ENCODE measurements around the gene ARL6IP6. TPM values are rescaled to one million over a fixed set of nuclear protein-coding genes. Genes with fewer than 3 reads are reported as not detected.
"Not testable (repeated sequence)": the region's sequence is repeated elsewhere in the genome, so short reads cannot be mapped to it uniquely, and the experiment has no call there.

The ARL6IP6 gene
- total RNA-seq, 2 experiments from 2014 or later: 37.0 to 38.5 TPM

DNA sequence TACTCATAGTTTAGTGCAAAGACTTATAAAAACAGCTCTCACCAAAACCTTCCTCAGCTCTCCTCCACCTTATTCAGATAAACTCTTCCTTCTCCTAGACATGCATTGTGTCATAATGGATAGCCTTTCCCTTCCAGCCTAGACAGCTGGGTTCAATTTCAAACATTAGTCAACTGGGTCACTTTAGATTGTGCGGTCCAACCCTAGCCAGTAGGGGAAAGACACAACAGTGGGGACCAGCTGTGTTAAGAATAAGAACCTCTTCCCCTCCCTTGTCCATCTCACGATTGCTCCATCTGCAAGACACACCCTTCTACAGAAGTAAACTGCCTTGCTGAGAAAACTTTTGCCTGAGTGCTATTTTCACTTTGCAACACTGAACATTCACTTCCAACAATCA is 9.7 kb upstream of the ARL6IP6 start:
- Mint-ChIP-seq H3K27ac (no peak overlapping the region), H3K4me1 (peaks cover 13% of the 10 kb centered on the region), H3K4me3 (no peak overlapping the region), H3K36me3 (peaks cover 63% of the 10 kb centered on the region), H3K27me3 (no peaks in the 10 kb centered on the region), H3K9me3 (peaks cover 3% of the 10 kb centered on the region)
- ATAC-seq (ENCODE audit: low read depth) (no peak), DNase-seq (no peak)
- POLR2A ChIA-PET: no interaction called here

DNA sequence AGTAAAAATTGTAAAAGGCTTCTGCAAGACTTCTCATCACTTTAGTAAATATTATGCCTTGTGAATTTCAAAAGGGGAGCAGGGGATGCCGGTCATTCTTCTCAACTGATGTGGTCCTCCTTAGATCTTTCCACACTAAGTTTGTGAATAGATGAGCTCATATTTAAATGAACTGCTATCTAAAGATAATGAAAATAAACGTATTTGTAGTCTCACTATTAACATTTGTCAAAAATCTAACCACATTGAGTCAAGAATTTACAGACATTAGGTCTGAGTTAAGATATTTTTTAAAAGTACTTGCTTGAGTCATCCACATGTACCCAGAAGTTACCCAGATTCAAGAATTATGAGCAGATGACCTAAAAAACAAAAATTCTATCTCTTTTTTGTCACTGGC is 7.7 kb upstream of the ARL6IP6 start:
- H3K4me1 Mint-ChIP-seq: peaks cover 18% of the 10 kb centered on the region

DNA sequence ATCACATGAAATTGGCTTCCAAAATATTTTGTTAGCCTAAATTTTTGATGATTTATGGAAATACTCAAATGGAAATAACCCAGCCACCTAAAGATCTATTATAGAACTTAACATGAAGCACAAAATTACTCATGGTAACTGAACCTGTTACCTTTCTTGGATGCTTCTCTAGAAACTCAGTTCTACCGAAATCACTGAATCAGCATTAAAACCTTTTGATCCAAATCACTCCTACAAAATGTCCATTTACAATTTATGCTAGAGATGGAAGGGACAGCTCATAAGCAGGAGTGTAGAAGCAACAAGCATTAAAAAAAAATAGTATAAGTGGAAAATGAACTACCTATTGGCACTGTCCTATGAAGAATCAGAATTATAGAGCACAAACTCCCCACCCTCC is 3.3 kb upstream of the ARL6IP6 start:
- Mint-ChIP-seq H3K27ac (no peak overlapping the region), H3K36me3 (peaks cover 26% of the 10 kb centered on the region), H3K9me3 (peaks cover 1% of the 10 kb centered on the region), H3K4me3 (peak overlapping the region; percentile 25), H3K4me1 (peaks cover 26% of the 10 kb centered on the region), H3K27me3 (no peaks in the 10 kb centered on the region)
- DNase-seq: no peak
- POLR2A ChIA-PET: no interaction called here
- no peak for ATAC-seq (ENCODE audit: low read depth)

More for the DNA sequence above, 7.7 kb upstream of the ARL6IP6 start:
- POLR2A ChIA-PET: no interaction called here
- ATAC-seq (ENCODE audit: low read depth) (no peak), DNase-seq (no peak)
- Mint-ChIP-seq H3K4me3 (no peak overlapping the region), H3K9me3 (peaks cover 3% of the 10 kb centered on the region), H3K36me3 (peaks cover 56% of the 10 kb centered on the region), H3K27ac (no peak overlapping the region), H3K27me3 (no peaks in the 10 kb centered on the region)

DNA sequence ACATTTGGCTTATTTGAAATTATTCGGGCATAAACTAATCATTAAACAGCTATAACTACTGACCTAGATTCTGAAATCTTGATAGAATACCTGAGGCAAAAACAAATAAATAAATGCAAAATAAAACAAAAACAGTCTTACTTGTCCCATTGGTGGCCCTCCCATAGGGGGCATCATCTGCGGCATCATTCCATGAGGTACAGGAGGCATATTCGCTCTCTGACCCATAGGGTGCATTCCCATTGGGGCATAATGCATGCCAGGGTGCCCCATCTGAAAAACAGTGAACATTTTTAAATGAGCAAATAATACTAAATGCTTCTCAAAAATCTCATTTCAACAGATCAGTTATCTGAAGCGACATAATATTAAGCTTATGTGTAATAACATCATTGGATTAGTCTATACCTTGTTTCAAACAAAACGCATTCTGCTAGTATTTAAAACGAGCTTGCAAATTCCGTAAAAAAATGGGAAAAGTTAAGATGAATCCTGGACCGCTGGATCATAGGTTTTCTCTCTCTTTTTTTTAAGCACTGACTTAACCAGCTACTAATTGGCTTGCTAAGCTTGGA is 2.5 kb upstream of the ARL6IP6 start:
- no peak for DNase-seq
- Mint-ChIP-seq H3K27ac (peak overlapping the region; percentile 97), H3K36me3 (peaks cover 22% of the 10 kb centered on the region), H3K4me1 (peaks cover 30% of the 10 kb centered on the region), H3K4me3 (peak overlapping the region; percentile 95), H3K9me3 (no peaks in the 10 kb centered on the region), H3K27me3 (no peaks in the 10 kb centered on the region)
- ATAC-seq (ENCODE audit: low read depth): no peak
- POLR2A ChIA-PET: interaction anchor here (1.1 to 2.7 kb wide), 3 partner anchors 10 to 19 kb away, joined by 4 to 24 read pairs (median 15); no protein-coding TSS in a partner anchor

DNA sequence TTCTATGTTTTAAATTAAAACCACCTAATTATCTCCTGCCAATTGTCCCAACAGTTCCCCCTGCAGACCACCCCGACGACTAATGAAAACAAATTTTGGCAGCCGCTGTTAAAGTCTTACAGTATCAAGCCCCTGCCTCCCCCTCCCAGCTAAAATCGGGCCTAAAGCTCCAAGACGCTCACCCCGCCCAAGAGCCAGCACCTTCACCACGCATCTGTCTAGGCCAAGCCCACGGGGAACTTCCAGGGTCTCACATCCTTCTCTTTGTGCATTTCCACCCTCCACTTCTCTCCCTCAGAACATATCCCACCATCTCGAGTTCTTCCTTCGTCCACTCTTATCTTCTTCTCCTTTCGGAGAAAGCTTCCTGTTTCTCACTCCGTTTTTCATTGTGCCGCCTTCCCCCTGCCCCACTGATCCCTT is 1.6 kb upstream of the ARL6IP6 start:
- H3K36me3 Mint-ChIP-seq: peaks cover 23% of the 10 kb centered on the region
- ATAC-seq (ENCODE audit: low read depth): no peak
- peaks cover 32% of the 10 kb centered on the region for H3K4me1 Mint-ChIP-seq

DNA sequence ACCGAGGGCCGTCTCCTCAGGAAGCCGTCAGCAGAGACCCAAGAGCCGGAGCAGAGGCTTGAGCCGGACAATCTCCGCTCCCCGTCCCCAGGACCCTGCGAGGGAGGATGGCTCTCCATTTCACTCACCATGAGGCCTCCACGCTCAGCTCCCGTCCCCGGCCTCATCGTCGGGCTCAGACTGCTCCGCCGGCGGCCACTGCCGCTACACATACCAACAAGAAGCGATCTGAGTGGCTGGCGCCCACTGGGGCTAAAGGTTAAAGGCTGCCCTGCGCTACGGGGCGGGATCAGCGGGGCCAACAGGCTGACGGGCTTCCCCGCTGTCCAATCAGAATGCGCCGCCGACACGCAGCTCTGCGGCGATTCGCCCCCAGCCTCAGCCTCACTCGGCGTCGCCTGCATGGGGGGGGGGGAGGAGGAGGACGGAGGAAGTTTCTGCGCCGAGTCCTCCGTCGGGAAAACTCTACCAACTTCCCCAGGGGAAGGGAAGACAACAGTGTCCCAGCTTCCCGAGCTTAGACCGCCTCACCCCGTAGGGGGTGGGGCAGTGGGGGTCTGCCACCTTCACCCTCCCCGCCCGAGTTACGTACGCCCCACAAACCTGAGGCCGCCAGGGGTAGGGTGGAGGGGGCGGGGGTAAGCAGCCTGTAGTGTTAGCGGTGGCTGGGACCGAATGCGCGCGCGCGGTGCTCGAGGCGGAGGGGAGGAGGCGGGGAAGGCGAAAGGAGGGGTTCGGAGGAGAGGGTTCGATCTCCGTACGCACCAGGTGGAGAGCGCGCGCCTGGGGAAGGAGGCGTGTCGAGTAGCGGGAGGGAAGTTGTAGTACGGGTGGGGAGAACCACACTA is 968 bp upstream of the ARL6IP6 start, which contains the start of gene PRPF40A:
TSS of gene PRPF40A (minus strand) at position 234 of the 848 bp plus-strand sequence. CDS start at position 212, 22 bp downstream.
- POLR2A ChIA-PET: interaction anchor here (0.7 to 2.7 kb wide), 12 partner anchors 9 to 1455 kb away, joined by 3 to 24 read pairs (median 3); partner anchors contain the start of gene RBM43
- Mint-ChIP-seq H3K4me1 (peaks cover 33% of the 10 kb centered on the region), H3K27me3 (no peaks in the 10 kb centered on the region), H3K36me3 (peaks cover 22% of the 10 kb centered on the region), H3K4me3 (peak within 1 kb of the TSS; percentile 95), H3K27ac (peak within 1 kb of the TSS; percentile 97), H3K9me3 (no peaks in the 10 kb centered on the region)
- peak; percentile 78 for ATAC-seq (ENCODE audit: low read depth)
- peak; percentile 98 for DNase-seq

More for the DNA sequence above, 1.6 kb upstream of the ARL6IP6 start:
- Mint-ChIP-seq H3K4me3 (peak overlapping the region; percentile 95), H3K27me3 (no peaks in the 10 kb centered on the region), H3K9me3 (no peaks in the 10 kb centered on the region), H3K27ac (peak overlapping the region; percentile 97)
- DNase-seq: no peak
- POLR2A ChIA-PET: interaction anchor here (0.7 to 2.7 kb wide), 9 partner anchors 10 to 56 kb away, joined by 3 to 24 read pairs (median 4); no protein-coding TSS in a partner anchor

DNA sequence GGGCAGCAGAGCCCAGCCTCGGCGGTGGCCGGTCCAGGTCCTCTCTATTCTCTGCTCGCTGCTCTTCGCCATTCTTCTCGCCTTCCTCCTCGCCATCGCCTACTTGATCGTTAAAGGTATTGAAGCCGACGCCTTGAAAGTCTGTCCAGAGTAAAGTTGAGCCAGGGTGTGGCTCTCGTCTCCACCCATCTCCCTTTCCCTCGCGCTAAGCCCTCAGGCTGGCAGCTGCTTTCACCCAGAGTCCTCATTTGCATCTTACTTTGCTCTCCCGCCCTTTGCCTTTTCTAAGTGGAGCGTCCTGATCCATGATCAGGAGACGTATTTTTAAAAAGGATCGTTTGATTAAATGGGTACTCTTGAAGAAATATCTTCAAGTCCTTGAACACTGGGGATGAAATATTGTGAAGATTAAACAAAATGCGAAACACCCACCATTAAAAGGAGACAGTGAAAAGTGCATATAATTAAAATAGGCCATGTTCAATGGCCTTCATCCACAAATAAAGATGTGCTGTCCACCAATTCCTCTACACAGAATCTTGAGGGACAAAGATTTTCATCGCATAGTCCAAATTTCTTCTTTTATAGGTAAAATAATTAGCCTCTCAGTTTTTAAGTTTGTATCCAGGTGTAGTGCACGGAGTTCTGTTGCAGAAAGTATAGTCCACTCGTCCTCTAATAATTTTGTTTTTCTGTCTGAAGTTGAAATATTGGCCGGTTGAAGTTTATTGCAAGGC is 657 bp downstream of the ARL6IP6 start:
- Mint-ChIP-seq H3K4me1 (peaks cover 34% of the 10 kb centered on the region), H3K4me3 (peak overlapping the region; percentile 95), H3K36me3 (peaks cover 28% of the 10 kb centered on the region), H3K27me3 (no peaks in the 10 kb centered on the region), H3K27ac (peak overlapping the region; percentile 97), H3K9me3 (no peaks in the 10 kb centered on the region)
- no peak for ATAC-seq (ENCODE audit: low read depth)
- DNase-seq: no peak
- POLR2A ChIA-PET: interaction anchor here (1.2 kb wide), 1 partner anchor 543 kb away, joined by 3 read pairs; the partner anchor contains the start of gene STAM2

DNA sequence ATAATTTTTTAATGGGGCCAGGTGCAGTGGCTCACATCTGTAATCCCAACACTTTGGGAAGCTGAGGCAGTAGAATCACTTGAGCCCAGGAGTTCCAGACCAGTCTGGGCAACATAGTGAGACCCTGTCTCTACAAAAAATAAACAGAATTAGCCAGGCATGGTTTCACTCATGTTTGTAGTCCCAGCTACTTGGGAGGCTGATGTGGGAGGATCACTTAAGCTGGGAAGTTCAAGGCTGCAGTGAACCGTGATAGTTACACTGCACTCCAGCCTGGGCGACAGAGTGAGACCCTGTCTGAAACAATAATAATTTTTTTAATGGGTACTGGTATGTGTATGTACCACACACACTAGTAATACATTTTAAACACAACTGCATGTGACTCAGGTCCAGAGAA is 2.4 kb downstream of the ARL6IP6 start:
- H3K36me3 Mint-ChIP-seq: peaks cover 26% of the 10 kb centered on the region
- POLR2A ChIA-PET: no interaction called here
- ATAC-seq (ENCODE audit: low read depth) (no peak), DNase-seq (no peak)
- no peaks in the 10 kb centered on the region for H3K27me3 Mint-ChIP-seq
- H3K4me3 Mint-ChIP-seq: no peak overlapping the region
- H3K4me1 Mint-ChIP-seq: peaks cover 29% of the 10 kb centered on the region
- no peaks in the 10 kb centered on the region for H3K9me3 Mint-ChIP-seq
- no peak overlapping the region for H3K27ac Mint-ChIP-seq

DNA sequence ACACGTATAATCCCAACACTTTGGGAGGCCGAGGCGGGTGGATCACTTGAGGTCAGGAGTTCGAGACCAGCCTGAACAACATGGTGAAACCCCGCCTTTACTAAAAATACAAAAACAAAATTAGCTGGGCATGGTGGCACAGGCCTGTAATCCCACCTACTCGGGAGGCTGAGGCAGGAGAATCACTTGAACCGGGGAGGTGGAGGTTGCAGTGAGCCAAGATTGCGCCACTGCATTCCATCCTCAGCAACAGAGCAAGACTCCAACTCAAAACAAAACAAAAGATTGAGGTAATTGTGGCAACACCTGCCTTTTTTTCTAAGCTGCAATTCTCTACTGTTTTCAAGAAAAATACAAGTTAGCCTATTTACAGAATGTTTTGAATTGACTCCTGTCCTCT is 4.2 kb downstream of the ARL6IP6 start:
- POLR2A ChIA-PET; DNase-seq; H3K27ac Mint-ChIP-seq; H3K4me3 Mint-ChIP-seq; H3K9me3 Mint-ChIP-seq; ATAC-seq (ENCODE audit: low read depth); H3K27me3 Mint-ChIP-seq: not testable (repeated sequence)
- peaks cover 22% of the 10 kb centered on the region for H3K36me3 Mint-ChIP-seq
- H3K4me1 Mint-ChIP-seq: peaks cover 24% of the 10 kb centered on the region

DNA sequence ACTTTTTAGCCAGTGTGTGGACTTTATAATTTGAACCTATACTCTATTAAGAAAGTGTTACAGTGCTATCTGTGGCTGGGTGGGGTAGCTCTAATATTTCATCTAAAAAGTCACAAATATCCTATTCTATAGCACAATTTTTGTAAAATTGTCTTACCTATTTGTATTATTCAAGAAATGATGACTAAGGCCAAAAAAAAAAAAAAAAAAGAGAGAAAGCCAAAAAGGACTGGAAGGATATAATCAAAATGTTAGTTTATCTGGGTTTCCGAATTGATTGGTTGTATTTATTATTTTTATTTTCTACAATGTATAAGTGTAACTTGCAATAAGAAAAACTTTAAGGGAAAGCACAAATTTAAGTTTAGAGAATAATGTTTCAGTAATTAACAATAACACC is 5.5 kb downstream of the ARL6IP6 start:
- no peak overlapping the region for H3K27ac Mint-ChIP-seq
- no peaks in the 10 kb centered on the region for H3K27me3 Mint-ChIP-seq
- no peaks in the 10 kb centered on the region for H3K9me3 Mint-ChIP-seq
- H3K4me1 Mint-ChIP-seq: peaks cover 27% of the 10 kb centered on the region
- ATAC-seq (ENCODE audit: low read depth): no peak
- DNase-seq: no peak
- POLR2A ChIA-PET: no interaction called here
- no peak overlapping the region for H3K4me3 Mint-ChIP-seq
- peaks cover 22% of the 10 kb centered on the region for H3K36me3 Mint-ChIP-seq

DNA sequence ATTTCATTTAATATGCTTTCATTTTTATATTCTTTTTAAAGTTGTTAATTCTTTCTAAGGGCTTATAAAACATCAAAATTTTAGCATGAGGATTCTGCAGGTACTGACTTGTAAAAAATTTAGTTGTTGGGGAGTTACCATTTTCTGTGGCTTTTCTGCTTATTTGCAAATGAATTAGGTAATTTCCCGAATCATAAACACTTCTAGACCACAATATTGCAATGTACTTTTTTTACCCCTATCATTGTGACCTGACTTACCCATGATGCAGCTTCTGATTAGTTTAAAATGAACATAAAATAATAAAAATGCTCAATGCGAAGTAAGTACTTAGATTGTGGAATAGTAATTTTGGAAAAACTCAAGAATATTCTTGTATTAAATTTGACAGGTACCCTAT is 11.4 kb downstream of the ARL6IP6 start:
- ATAC-seq (ENCODE audit: low read depth) (no peak), DNase-seq (no peak)
- H3K27me3 Mint-ChIP-seq: no peaks in the 10 kb centered on the region
- peaks cover 26% of the 10 kb centered on the region for H3K4me1 Mint-ChIP-seq
- no peaks in the 10 kb centered on the region for H3K9me3 Mint-ChIP-seq
- H3K36me3 Mint-ChIP-seq: peaks cover 5% of the 10 kb centered on the region
- H3K27ac Mint-ChIP-seq: no peak overlapping the region
- no peak overlapping the region for H3K4me3 Mint-ChIP-seq
- POLR2A ChIA-PET: interaction anchor here (4.0 kb wide), 1 partner anchor 13 kb away, joined by 24 read pairs; the partner anchor contains the start of genes ARL6IP6 and PRPF40A

DNA sequence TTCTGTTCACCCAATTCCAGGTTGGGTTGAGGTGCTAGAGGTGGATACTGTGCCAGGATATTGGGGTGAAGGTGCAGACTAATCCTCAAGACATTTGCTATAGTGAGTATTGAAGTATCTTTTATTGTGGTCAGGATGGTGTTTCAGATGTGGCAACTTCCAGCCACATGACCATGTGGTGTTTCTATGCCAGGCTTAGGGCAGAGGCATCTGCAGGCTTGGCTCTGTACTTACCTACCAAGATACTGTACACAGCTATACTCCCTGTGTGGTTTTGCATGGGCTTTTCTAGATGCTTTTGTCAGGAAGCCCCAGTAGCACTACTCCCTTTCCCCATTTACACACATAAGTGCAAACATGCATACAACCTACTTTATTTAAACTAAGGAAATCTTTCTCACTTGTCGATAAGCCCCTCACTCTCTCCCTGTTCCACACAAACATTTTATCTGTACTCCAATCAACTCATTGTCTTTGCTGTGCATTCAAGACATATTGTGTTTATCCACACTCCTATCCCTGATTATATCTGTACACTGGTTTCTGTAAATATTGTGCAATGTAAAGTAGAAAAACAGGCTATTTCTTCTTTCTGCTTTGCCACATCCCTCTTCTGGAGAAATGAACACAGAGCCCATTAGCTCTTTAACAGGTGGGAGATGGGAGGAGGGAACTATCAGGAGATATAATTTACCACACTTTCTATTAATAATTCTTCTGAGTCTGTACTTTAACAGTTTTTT is 12.3 kb downstream of the ARL6IP6 start:
- Mint-ChIP-seq H3K36me3 (peaks cover 5% of the 10 kb centered on the region), H3K9me3 (no peaks in the 10 kb centered on the region), H3K4me3 (peak overlapping the region; percentile 18), H3K27ac (no peak overlapping the region), H3K4me1 (peaks cover 24% of the 10 kb centered on the region), H3K27me3 (no peaks in the 10 kb centered on the region)
- POLR2A ChIA-PET: interaction anchor here (0.7 to 4.0 kb wide), 3 partner anchors 14 to 73 kb away, joined by 3 to 24 read pairs (median 4); partner anchors contain the start of genes ARL6IP6 and PRPF40A
- DNase-seq: peak; percentile 35
- ATAC-seq (ENCODE audit: low read depth): peak; percentile 97
